ENCODE measurements around the gene UTS2R. TPM values are rescaled to one million over a fixed set of nuclear protein-coding genes. Genes with fewer than 3 reads are reported as not detected.
"Not testable (repeated sequence)": the region's sequence is repeated elsewhere in the genome, so short reads cannot be mapped to it uniquely, and the experiment has no call there.

The UTS2R gene
- polyA plus RNA-seq, 1 experiment: not detected

DNA sequence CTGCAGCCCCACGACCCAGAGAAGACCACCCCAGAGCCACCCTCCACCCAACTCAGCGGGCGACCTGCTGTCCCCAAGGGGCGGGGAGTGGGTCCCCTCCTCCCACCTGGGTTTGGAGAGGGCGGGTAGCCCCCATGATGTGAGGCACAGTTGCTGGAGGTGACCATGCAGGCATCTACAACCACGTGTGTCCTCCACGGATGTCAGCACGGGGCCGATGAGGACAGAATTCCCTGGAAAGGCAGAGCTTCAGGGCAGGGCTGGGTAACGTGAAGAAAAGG is 7.1 kb downstream of the UTS2R start:
- no peak overlapping the region for H3K4me3 ChIP-seq (ENCODE audit: low read depth, low read length)
- DNase-seq (ENCODE audit: low read depth, low spot score): no peak

DNA sequence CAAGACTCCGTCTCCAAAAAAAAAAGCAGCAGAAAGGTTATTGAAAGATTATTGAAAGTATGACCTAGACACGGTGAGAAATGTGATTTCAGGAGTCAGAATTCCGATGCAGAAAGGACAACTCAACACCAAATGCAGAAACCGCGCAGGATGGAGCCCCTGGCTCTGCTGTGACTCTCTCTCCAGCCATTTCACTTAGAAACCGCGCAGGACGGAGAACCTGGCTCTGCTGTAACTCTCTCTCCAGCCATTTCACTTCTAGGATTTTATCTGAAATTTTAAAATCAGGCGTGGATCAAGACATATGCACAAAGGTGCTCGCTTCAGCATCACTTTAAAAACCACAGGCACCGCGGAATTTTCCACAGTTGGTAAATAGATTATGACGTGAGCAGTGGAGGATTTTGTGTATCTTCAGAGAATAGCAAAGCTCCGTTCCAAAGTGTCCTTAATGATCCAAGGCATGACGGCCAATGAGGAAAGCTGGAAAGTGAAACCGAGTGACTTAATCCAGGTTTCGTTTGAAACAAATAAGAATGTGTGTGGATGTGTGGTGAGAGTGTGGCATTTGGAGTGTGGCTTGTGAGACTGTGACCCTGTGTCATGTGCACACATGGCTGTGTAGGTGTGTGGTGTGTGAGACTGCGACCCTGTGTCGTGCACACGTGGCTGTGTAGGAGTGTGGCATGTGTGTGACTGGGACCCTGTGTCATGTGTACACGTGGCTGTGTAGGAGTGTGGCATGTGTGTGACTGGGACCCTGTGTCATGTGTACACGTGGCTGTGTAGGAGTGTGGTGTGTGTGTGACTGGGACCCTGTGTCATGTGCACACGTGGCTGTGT is 9.5 kb downstream of the UTS2R start:
- no peaks in the 10 kb centered on the region; the same call in 1 of the 2 replicates for H3K9me3 ChIP-seq (ENCODE audit: control insufficient read depth, insufficient read depth, low read length)
- no peak overlapping the region for H3K4me3 ChIP-seq (ENCODE audit: low read depth, low read length)
- H3K27ac ChIP-seq (ENCODE audit: low read depth, low read length): no peak overlapping the region
- ChIA-PET POLR2A (no interaction called here), CTCF (interaction anchor here (0.6 kb wide), 1 partner anchor 81 kb away, joined by 3 read pairs; no protein-coding TSS in a partner anchor)
- H3K27me3 ChIP-seq (ENCODE audit: control insufficient read depth, insufficient read depth, low read length): peaks cover 45% of the 10 kb centered on the region
- no peak for DNase-seq (ENCODE audit: low read depth, low spot score)
- TF ChIP-seq, protein P1, sequence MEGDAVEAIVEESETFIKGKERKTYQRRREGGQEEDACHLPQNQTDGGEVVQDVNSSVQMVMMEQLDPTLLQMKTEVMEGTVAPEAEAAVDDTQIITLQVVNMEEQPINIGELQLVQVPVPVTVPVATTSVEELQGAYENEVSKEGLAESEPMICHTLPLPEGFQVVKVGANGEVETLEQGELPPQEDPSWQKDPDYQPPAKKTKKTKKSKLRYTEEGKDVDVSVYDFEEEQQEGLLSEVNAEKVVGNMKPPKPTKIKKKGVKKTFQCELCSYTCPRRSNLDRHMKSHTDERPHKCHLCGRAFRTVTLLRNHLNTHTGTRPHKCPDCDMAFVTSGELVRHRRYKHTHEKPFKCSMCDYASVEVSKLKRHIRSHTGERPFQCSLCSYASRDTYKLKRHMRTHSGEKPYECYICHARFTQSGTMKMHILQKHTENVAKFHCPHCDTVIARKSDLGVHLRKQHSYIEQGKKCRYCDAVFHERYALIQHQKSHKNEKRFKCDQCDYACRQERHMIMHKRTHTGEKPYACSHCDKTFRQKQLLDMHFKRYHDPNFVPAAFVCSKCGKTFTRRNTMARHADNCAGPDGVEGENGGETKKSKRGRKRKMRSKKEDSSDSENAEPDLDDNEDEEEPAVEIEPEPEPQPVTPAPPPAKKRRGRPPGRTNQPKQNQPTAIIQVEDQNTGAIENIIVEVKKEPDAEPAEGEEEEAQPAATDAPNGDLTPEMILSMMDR (IDR thresholded peaks at IDR 0.05; ENCODE audit: low read depth, low read length): no peak

More for the DNA sequence above, 7.1 kb downstream of the UTS2R start:
- Histone ChIP-seq H3K9me3 (ENCODE audit: control insufficient read depth, insufficient read depth, low read length) (no peaks in the 10 kb centered on the region; the same call in 1 of the 2 replicates), H3K27ac (ENCODE audit: low read depth, low read length) (no peak overlapping the region), H3K27me3 (ENCODE audit: control insufficient read depth, insufficient read depth, low read length) (peaks cover 40% of the 10 kb centered on the region)
- ChIA-PET CTCF (no interaction called here), POLR2A (no interaction called here)
- TF ChIP-seq, protein P1 (IDR thresholded peaks at IDR 0.05; ENCODE audit: low read depth, low read length): no peak

DNA sequence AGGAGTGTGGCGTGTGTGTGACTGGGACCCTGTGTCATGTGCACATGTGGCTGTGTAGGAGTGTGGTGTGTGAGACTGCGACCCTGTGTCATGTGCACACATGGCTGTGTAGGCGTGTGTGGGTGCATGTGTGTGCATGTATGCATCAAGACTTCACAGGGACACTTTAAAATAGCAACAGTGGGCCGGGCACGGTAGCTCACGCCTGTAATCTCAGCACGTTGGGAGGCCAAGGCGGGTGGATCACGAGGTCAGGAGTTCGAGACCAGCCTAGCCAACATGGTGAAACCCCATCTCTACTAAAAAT is 10.1 kb downstream of the UTS2R start:
- H3K27me3 ChIP-seq (ENCODE audit: control insufficient read depth, insufficient read depth, low read length): peaks cover 47% of the 10 kb centered on the region
- H3K4me3 ChIP-seq (ENCODE audit: low read depth, low read length); CTCF ChIA-PET; DNase-seq (ENCODE audit: low read depth, low spot score); POLR2A ChIA-PET; H3K27ac ChIP-seq (ENCODE audit: low read depth, low read length); H3K9me3 ChIP-seq (ENCODE audit: control insufficient read depth, insufficient read depth, low read length): not testable (repeated sequence)

DNA sequence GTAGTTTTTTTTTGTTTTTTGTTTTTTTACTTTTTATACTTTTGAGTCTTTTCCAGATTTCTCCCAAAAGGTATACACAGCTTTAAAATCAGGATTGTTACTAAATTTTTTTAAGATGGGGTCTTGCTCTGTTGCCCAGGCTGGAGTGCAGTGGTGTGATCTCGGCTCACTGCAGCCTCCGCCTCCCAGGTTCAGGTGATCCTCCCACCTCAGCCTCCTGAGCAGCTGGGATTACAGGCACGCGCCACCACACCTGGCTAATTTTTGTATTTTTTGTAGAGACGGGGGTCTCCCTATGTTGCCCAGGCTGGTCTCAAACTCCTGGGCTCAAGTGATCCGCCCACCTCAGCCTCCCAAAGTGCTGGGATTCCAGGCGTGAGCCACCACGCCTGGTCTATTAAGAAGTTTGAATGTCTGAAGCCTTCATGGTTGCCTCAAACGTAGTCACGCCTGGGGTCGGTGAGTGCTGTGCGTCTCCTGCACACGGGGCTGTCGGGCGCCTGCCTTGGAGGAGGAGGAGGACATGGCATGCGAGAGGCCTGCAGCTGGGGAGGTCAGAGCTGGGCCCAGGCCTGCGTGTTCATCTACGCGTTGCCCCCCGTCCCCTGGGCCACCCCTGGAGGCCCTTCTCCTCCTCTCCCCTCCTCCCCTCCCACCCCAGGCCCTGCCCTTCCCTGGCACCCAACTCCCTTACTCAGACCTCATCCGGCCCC is 10.8 kb downstream of the UTS2R start:
- CTCF ChIA-PET: not testable (repeated sequence)
- H3K27me3 ChIP-seq (ENCODE audit: control insufficient read depth, insufficient read depth, low read length): peaks cover 53% of the 10 kb centered on the region

DNA sequence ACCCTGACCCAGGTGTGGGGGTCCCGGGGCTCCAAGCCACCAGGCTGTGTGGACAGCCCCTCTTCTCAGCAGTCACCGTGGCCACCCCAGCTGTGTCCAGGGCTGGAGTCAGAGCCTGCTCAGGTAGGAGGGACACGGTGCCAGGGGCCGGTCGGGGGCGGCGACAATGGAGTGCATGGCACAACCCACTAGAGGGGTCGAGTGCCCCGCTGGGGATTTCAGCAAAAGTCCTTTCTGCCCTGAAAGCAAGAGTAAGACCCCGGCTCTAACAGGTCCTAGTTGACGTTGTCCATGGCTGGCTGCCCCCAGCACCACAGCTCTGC is 11.3 kb downstream of the UTS2R start:
- Histone ChIP-seq H3K9me3 (ENCODE audit: control insufficient read depth, insufficient read depth, low read length) (no peaks in the 10 kb centered on the region; the same call in 1 of the 2 replicates), H3K27me3 (ENCODE audit: control insufficient read depth, insufficient read depth, low read length) (peaks cover 55% of the 10 kb centered on the region), H3K27ac (ENCODE audit: low read depth, low read length) (no peak overlapping the region), H3K4me3 (ENCODE audit: low read depth, low read length) (no peak overlapping the region)
- ChIA-PET POLR2A (no interaction called here), CTCF (no interaction called here)
- DNase-seq (ENCODE audit: low read depth, low spot score): no peak
- TF ChIP-seq, protein P1 (IDR thresholded peaks at IDR 0.05; ENCODE audit: low read depth, low read length): no peak

More for the DNA sequence above, 10.8 kb downstream of the UTS2R start:
- H3K4me3 ChIP-seq (ENCODE audit: low read depth, low read length); H3K9me3 ChIP-seq (ENCODE audit: control insufficient read depth, insufficient read depth, low read length); H3K27ac ChIP-seq (ENCODE audit: low read depth, low read length); DNase-seq (ENCODE audit: low read depth, low spot score); POLR2A ChIA-PET: not testable (repeated sequence)

DNA sequence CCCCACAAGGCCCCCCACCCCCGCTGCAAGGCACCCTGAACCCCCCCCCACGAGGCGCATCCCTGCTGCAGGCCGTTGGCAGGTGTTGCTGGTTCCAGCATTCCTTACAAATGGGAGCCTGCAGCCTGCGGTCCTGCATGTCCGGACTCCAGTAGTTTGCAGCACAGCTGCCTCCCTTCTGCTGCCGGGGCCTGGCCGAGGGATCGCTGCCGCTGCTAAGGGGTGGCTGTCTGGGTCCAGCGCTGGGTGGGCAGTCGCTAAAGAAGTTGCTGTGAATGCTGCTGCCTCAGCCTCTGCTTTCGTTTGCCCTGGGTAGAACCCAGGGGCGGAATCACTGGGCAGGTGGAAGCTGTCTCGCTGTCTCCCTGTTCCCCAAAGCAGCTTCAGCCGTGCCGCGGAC is 11.8 kb downstream of the UTS2R start:
- TF ChIP-seq, protein P1 (IDR thresholded peaks at IDR 0.05; ENCODE audit: low read depth, low read length): no peak
- H3K27ac ChIP-seq (ENCODE audit: low read depth, low read length): no peak overlapping the region

More for the DNA sequence above, 11.8 kb downstream of the UTS2R start:
- Histone ChIP-seq H3K27me3 (ENCODE audit: control insufficient read depth, insufficient read depth, low read length) (peaks cover 50% of the 10 kb centered on the region), H3K4me3 (ENCODE audit: low read depth, low read length) (no peak overlapping the region), H3K9me3 (ENCODE audit: control insufficient read depth, insufficient read depth, low read length) (no peaks in the 10 kb centered on the region; the same call in 1 of the 2 replicates)
- no peak for DNase-seq (ENCODE audit: low read depth, low spot score)
- POLR2A ChIA-PET: no interaction called here
- CTCF ChIA-PET: no interaction called here
